GM21367 (cell line): ENCODE results near the gene TAAR9.
A peak's percentile ranks its signal among the peaks of the same experiment; 100 is the strongest.
"Not testable (repeated sequence)": the region's sequence is repeated elsewhere in the genome, so short reads cannot be mapped to it uniquely, and the experiment has no call there.

Experiments used
- ATAC-seq: cut with Tn5 transposase; IDR thresholded peaks from one replicate; pipeline ENCODE4 v1.9.1; 2021; ENCODE audit not compliant: unreplicated experiment

Gene TAAR9

GRCh38 chr6:132513831-132514545 lies 24.1 kb upstream of the TAAR9 start:
- no peak for ATAC-seq

GRCh38 chr6:132515386-132515785 lies 22.7 kb upstream of the TAAR9 start:
- no peak for ATAC-seq

- no peak for ATAC-seq
Observed at GRCh38 chr6:132520953-132521352, 17.1 kb upstream of the TAAR9 start.

- no peak for ATAC-seq
Observed at GRCh38 chr6:132524646-132525045, 13.4 kb upstream of the TAAR9 start.

GRCh38 chr6:132525866-132526265 lies 12.2 kb upstream of the TAAR9 start:
- ATAC-seq = no peak

GRCh38 chr6:132526461-132526860 lies 11.6 kb upstream of the TAAR9 start:
- ATAC-seq = no peak

GRCh38 chr6:132527791-132528190 lies 10.3 kb upstream of the TAAR9 start:
- no peak for ATAC-seq

GRCh38 chr6:132530293-132530974 lies 7.6 kb upstream of the TAAR9 start:
- peak; percentile 93 for ATAC-seq

- ATAC-seq = not testable (repeated sequence)
Observed at GRCh38 chr6:132534546-132534945, 3.5 kb upstream of the TAAR9 start.

- ATAC-seq = no peak
Observed at GRCh38 chr6:132537145-132537544, 932 bp upstream of the TAAR9 start.

- ATAC-seq = no peak
Observed at GRCh38 chr6:132544826-132545225, 6.7 kb downstream of the TAAR9 start.

GRCh38 chr6:132548746-132549463 lies 10.8 kb downstream of the TAAR9 start:
- ATAC-seq = no peak

- no peak for ATAC-seq
Observed at GRCh38 chr6:132551214-132551613, 13.1 kb downstream of the TAAR9 start.

GRCh38 chr6:132552372-132552771 lies 14.3 kb downstream of the TAAR9 start, which contains the start of gene TAAR8:
TAAR8 (plus strand) TSS chr6:132552672; CDS start chr6:132552693, 21 bp downstream.
- no peak for ATAC-seq

- ATAC-seq = not testable (repeated sequence)
Observed at GRCh38 chr6:132560087-132560486, 22.0 kb downstream of the TAAR9 start.

GRCh38 chr6:132566404-132566803 lies 28.3 kb downstream of the TAAR9 start:
- no peak for ATAC-seq

- no peak for ATAC-seq
Observed at GRCh38 chr6:132567566-132567965, 29.5 kb downstream of the TAAR9 start.

GRCh38 chr6:132568611-132569010 lies 30.5 kb downstream of the TAAR9 start:
- ATAC-seq = no peak

- ATAC-seq = no peak
Observed at GRCh38 chr6:132569170-132569569, 31.1 kb downstream of the TAAR9 start.

GRCh38 chr6:132570221-132570777 lies 32.2 kb downstream of the TAAR9 start, which contains the start of gene TAAR6:
TAAR6 (plus strand) TSS chr6:132570322; CDS start chr6:132570322, 0 bp downstream.
- ATAC-seq = no peak

GRCh38 chr6:132571774-132572173 lies 33.7 kb downstream of the TAAR9 start:
- ATAC-seq = no peak
